ENCODE data around the gene HOXC4. TPM values are rescaled to one million over a fixed set of nuclear protein-coding genes. Genes with fewer than 3 reads are reported as not detected.

HOXC4 gene
- total RNA-seq, 1 donor, result 3.3 TPM

- Histone ChIP-seq H3K4me2 (ENCODE audit: insufficient read depth, low read length) (no peak overlapping the region), H3K9me3 (ENCODE audit: low read depth, low read length) (no peaks in the 10 kb centered on the region), H2AFZ (ENCODE audit: low read length) (no peak overlapping the region), H3K27ac (ENCODE audit: low read depth, low read length) (no peak overlapping the region), H3K79me2 (ENCODE audit: insufficient read depth, low read length) (no peaks in the 10 kb centered on the region), H3K4me1 (ENCODE audit: insufficient read depth, low read length) (no peaks in the 10 kb centered on the region), H3K27me3 (ENCODE audit: insufficient read depth, low read length) (no peaks in the 10 kb centered on the region), H3K4me3 (ENCODE audit: insufficient read depth, low read length) (no peak overlapping the region), H3K36me3 (ENCODE audit: insufficient read depth, low read length) (no peaks in the 10 kb centered on the region), H4K20me1 (ENCODE audit: insufficient read depth, low read length) (peaks cover 16% of the 10 kb centered on the region)
- DNase-seq (ENCODE audit: insufficient read length, low spot score, missing footprints), result peak; percentile 44
- no peak for TF ChIP-seq CTCF (IDR thresholded peaks at IDR 0.05; ENCODE audit: extremely low read depth, low read depth, low read length)
Measured at GRCh38 chr12:54060174-54060974, 6.7 kb downstream of the HOXC4 start.

GRCh38 chr12:54060975-54061778 lies 7.5 kb downstream of the HOXC4 start:
- no peak overlapping the region for H3K27ac ChIP-seq (ENCODE audit: low read depth, low read length)

GRCh38 chr12:54065677-54066076 lies 12.0 kb downstream of the HOXC4 start:
- Histone ChIP-seq H3K4me1 (ENCODE audit: insufficient read depth, low read length) (peaks cover 11% of the 10 kb centered on the region), H2AFZ (ENCODE audit: low read length) (no peak overlapping the region), H3K79me2 (ENCODE audit: insufficient read depth, low read length) (no peaks in the 10 kb centered on the region), H3K4me3 (ENCODE audit: insufficient read depth, low read length) (no peak overlapping the region), H3K27me3 (ENCODE audit: insufficient read depth, low read length) (no peaks in the 10 kb centered on the region), H3K9me3 (ENCODE audit: low read depth, low read length) (no peaks in the 10 kb centered on the region), H3K36me3 (ENCODE audit: insufficient read depth, low read length) (no peaks in the 10 kb centered on the region), H3K27ac (ENCODE audit: low read depth, low read length) (no peak overlapping the region), H4K20me1 (ENCODE audit: insufficient read depth, low read length) (no peaks in the 10 kb centered on the region), H3K4me2 (ENCODE audit: insufficient read depth, low read length) (no peak overlapping the region)
- TF ChIP-seq CTCF (IDR thresholded peaks at IDR 0.05; ENCODE audit: extremely low read depth, low read depth, low read length), result no peak
- DNase-seq (ENCODE audit: insufficient read length, low spot score, missing footprints), result no peak

More at GRCh38 chr12:54060975-54061778, 7.5 kb downstream of the HOXC4 start:
- no peaks in the 10 kb centered on the region for H3K79me2 ChIP-seq (ENCODE audit: insufficient read depth, low read length)
- no peak overlapping the region for H3K4me2 ChIP-seq (ENCODE audit: insufficient read depth, low read length)
- H3K27me3 ChIP-seq (ENCODE audit: insufficient read depth, low read length), result no peaks in the 10 kb centered on the region
- TF ChIP-seq CTCF (IDR thresholded peaks at IDR 0.05; ENCODE audit: extremely low read depth, low read depth, low read length), result no peak
- peak; percentile 93 for DNase-seq (ENCODE audit: insufficient read length, low spot score, missing footprints)
- H4K20me1 ChIP-seq (ENCODE audit: insufficient read depth, low read length), result peaks cover 10% of the 10 kb centered on the region
- H3K4me1 ChIP-seq (ENCODE audit: insufficient read depth, low read length), result no peaks in the 10 kb centered on the region
- H3K36me3 ChIP-seq (ENCODE audit: insufficient read depth, low read length), result no peaks in the 10 kb centered on the region
- no peak overlapping the region for H2AFZ ChIP-seq (ENCODE audit: low read length)
- no peaks in the 10 kb centered on the region for H3K9me3 ChIP-seq (ENCODE audit: low read depth, low read length)
- H3K4me3 ChIP-seq (ENCODE audit: insufficient read depth, low read length), result no peak overlapping the region

- peak; percentile 63 for DNase-seq (ENCODE audit: insufficient read length, low spot score, missing footprints)
- no peak for TF ChIP-seq CTCF (IDR thresholded peaks at IDR 0.05; ENCODE audit: extremely low read depth, low read depth, low read length)
- no peak overlapping the region for H3K4me3 ChIP-seq (ENCODE audit: insufficient read depth, low read length)
- no peak overlapping the region for H2AFZ ChIP-seq (ENCODE audit: low read length)
- no peaks in the 10 kb centered on the region for H3K79me2 ChIP-seq (ENCODE audit: insufficient read depth, low read length)
- H3K9me3 ChIP-seq (ENCODE audit: low read depth, low read length), result no peaks in the 10 kb centered on the region
- no peaks in the 10 kb centered on the region for H4K20me1 ChIP-seq (ENCODE audit: insufficient read depth, low read length)
- H3K4me2 ChIP-seq (ENCODE audit: insufficient read depth, low read length), result no peak overlapping the region
- no peaks in the 10 kb centered on the region for H3K36me3 ChIP-seq (ENCODE audit: insufficient read depth, low read length)
- H3K27me3 ChIP-seq (ENCODE audit: insufficient read depth, low read length), result no peaks in the 10 kb centered on the region
- no peak overlapping the region for H3K27ac ChIP-seq (ENCODE audit: low read depth, low read length)
- H3K4me1 ChIP-seq (ENCODE audit: insufficient read depth, low read length), result peaks cover 11% of the 10 kb centered on the region
Measured at GRCh38 chr12:54066408-54066807, 12.8 kb downstream of the HOXC4 start.

All from osteoblast (primary cell).